ENCODE measurements around the gene EDDM3A.
"Not testable (repeated sequence)": the region's sequence is repeated elsewhere in the genome, so short reads cannot be mapped to it uniquely, and the experiment has no call there.

GRCh38 chr14:20738292-20738691 is 7.4 kb upstream of the EDDM3A start:
- not testable (repeated sequence) for TF ChIP-seq CTCF (conservative IDR thresholded peaks at IDR 0.05 in 1 of 2, IDR thresholded peaks at IDR 0.05 in 1 of 2; ENCODE audit: extremely low read depth in 1 of 2, insufficient read depth in 1 of 2, low read depth in 1 of 2, low read length in 2 of 2); EZH2 (IDR thresholded peaks at IDR 0.05; ENCODE audit: borderline replicate concordance, low read length)
